ENCODE results near the gene DNALI1. TPM values are rescaled to one million over a fixed set of nuclear protein-coding genes. Genes with fewer than 3 reads are reported as not detected.

Gene DNALI1
- total and polyA plus RNA-seq, 2 of the 8 experiments (the other 6 are each of a cell fraction or from before 2014, with no cell fraction given), result 8.9 to 11.3 TPM

- no peak for TF ChIP-seq SUZ12 (IDR thresholded peaks at IDR 0.05; ENCODE audit: low read length)
- no peak for TF ChIP-seq KDM4A (IDR thresholded peaks at IDR 0.05; ENCODE audit: low read depth, low read length, severe bottlenecking)
- TF ChIP-seq PHF8 (conservative IDR thresholded peaks at IDR 0.05; ENCODE audit: low read depth, low read length), result no peak
- TF ChIP-seq NRF1 (IDR thresholded peaks at IDR 0.05; ENCODE audit: low read depth, low read length), result no peak
- DNase-seq (ENCODE audit: low read depth in 1 of 2, low spot score in 2 of 2), result no peak
- H3K23ac ChIP-seq (ENCODE audit: insufficient read length), result no peak overlapping the region
- no peaks in the 10 kb centered on the region for H3K4me1 ChIP-seq (replicated peaks in 1 of 4; ENCODE audit: control insufficient read depth in 3 of 4, insufficient read depth in 4 of 4, low read length in 3 of 4)
- H3K23me2 ChIP-seq (ENCODE audit: low read depth, low read length), result no peaks in the 10 kb centered on the region; the same call in 1 of the 2 replicates
- H3K14ac ChIP-seq (ENCODE audit: insufficient read length), result no peak overlapping the region
- H2BK120ac ChIP-seq (replicated peaks; ENCODE audit: low read depth, low read length), result no peak overlapping the region
- H2AK5ac ChIP-seq (ENCODE audit: low read depth, low read length), result no peak overlapping the region
- no peak overlapping the region for H3K27ac ChIP-seq (ENCODE audit: low read depth, low read length)
- 55% methylated on average over 2 of the region's 2 CpGs; no CpG with 5 or more reads in 1 of the 2 experiments for WGBS, 2 experiments (ENCODE audit: extremely low coverage in 1 of 2, insufficient coverage in 1 of 2, insufficient read length in 1 of 2, insufficient replicate concordance in 2 of 2, low coverage in 1 of 2, low lambda C conversion rate in 2 of 2, missing lambda C conversion rate in 1 of 2)
- no peak overlapping the region for H2BK20ac ChIP-seq (ENCODE audit: low read length)
- ChIA-PET CTCF (ENCODE audit: partially characterized antibody) (interaction anchor here (0.6 to 13.4 kb wide), 4 partner anchors 11 to 148 kb away, joined by 6 to 400 read pairs (median 106); a partner anchor contains a TSS), POLR2A (ENCODE audit: partially characterized antibody) (interaction anchor here (1.9 kb wide), 1 partner anchor 13 kb away, joined by 9 read pairs; the partner anchor contains the start of gene GNL2)
- no peak overlapping the region for H2AFZ ChIP-seq (ENCODE audit: low read length)
- no peak overlapping the region for H3K4ac ChIP-seq (replicated peaks; ENCODE audit: insufficient read length, low read depth, low read length)
- no peak overlapping the region for H3K4me2 ChIP-seq (ENCODE audit: insufficient read depth in 1 of 2, low read depth in 2 of 2, low read length in 2 of 2)
- no peak overlapping the region for H3K18ac ChIP-seq (ENCODE audit: extremely low read depth, low read length)
- no peak overlapping the region for H3K9ac ChIP-seq (replicated peaks in 1 of 4; ENCODE audit: extremely low read depth in 1 of 4, low read depth in 3 of 4, low read length in 3 of 4)
- H3K56ac ChIP-seq (replicated peaks; ENCODE audit: insufficient read length, low read depth, low read length), result no peak overlapping the region
- H3K79me1 ChIP-seq (ENCODE audit: low read depth, low read length), result no peaks in the 10 kb centered on the region
- H4K5ac ChIP-seq (ENCODE audit: insufficient read length, low read depth, low read length), result no peak overlapping the region
- peaks cover 0 to 16% (median 9%) of the 10 kb centered on the region in 4 experiments; a peak in 3 of 7 replicates for H3K27me3 ChIP-seq (replicated peaks in 1 of 4; ENCODE audit: control insufficient read depth in 3 of 4, extremely low read depth in 1 of 4, insufficient read depth in 3 of 4, low read length in 3 of 4)
- H3K9me3 ChIP-seq (ENCODE audit: insufficient read depth in 2 of 2, low read depth in 1 of 2, low read length in 1 of 2), result no peaks in the 10 kb centered on the region
- no peak overlapping the region for H3K4me3 ChIP-seq (ENCODE audit: extremely low read depth in 1 of 4, insufficient read depth in 2 of 4, low read depth in 3 of 4, low read length in 4 of 4)
- no peak overlapping the region for H4K8ac ChIP-seq (ENCODE audit: extremely low read depth, insufficient read depth, low read length)
- H4K20me1 ChIP-seq (replicated peaks in 1 of 2; ENCODE audit: control insufficient read depth in 1 of 2, insufficient read depth in 2 of 2, low read length in 2 of 2), result no peaks in the 10 kb centered on the region
- no peak overlapping the region for H2BK15ac ChIP-seq (ENCODE audit: low read length)
- H3K36me3 ChIP-seq (ENCODE audit: control insufficient read depth in 2 of 4, insufficient read depth in 4 of 4, low read length in 3 of 4), result no peaks in the 10 kb centered on the region
- no peak for FAIRE-seq
- no peak overlapping the region for H2BK5ac ChIP-seq (ENCODE audit: low read depth, low read length)
- H4K91ac ChIP-seq (replicated peaks; ENCODE audit: insufficient read length, low read length), result no peak overlapping the region
- no peak overlapping the region for H2BK12ac ChIP-seq (ENCODE audit: low read depth, low read length)
- H3K79me2 ChIP-seq (ENCODE audit: control insufficient read depth in 1 of 2, insufficient read depth in 2 of 2, low read length in 2 of 2), result no peaks in the 10 kb centered on the region
These were observed 52.3 kb downstream of the DNALI1 start for GRCh38 chr1:37609002-37609401.
